ENCODE measurements around the gene POLD2. TPM values are rescaled to one million over a fixed set of nuclear protein-coding genes. Genes with fewer than 3 reads are reported as not detected.

Gene POLD2
- total and polyA plus RNA-seq, 2 donors (not counting 1 experiment from before 2014, with no cell fraction given) = 69.8 to 76.5 TPM

GRCh38 chr7:44065431-44066110, 57.8 kb downstream of the POLD2 start, which contains the start of gene PGAM2:
TSS of gene PGAM2 (minus strand) at chr7:44065567. CDS start at chr7:44065529, 38 bp downstream.
- TF ChIP-seq EZH2 (IDR thresholded peaks at IDR 0.05; ENCODE audit: low read length, missing control alignments) (no peak), CTCF (conservative IDR thresholded peaks at IDR 0.05 in 1 of 2, IDR thresholded peaks at IDR 0.05 in 1 of 2; ENCODE audit: low read depth in 1 of 2, low read length in 2 of 2) (no peak)
- H3K4me3 ChIP-seq (replicated peaks in 1 of 4; ENCODE audit: control extremely low read depth in 1 of 4, insufficient read depth in 1 of 4, low read depth in 3 of 4, low read length in 4 of 4) = no peak within 1 kb of the TSS
- no peak within 1 kb of the TSS for H3K9ac ChIP-seq (ENCODE audit: insufficient read depth, low read length)
- H3K27ac ChIP-seq (ENCODE audit: insufficient read depth, low read length) = no peak within 1 kb of the TSS
- no peaks in the 10 kb centered on the region for H3K4me1 ChIP-seq (ENCODE audit: control insufficient read depth, extremely low read depth, insufficient read depth, low read length)
- DNase-seq (ENCODE audit: low read depth in 2 of 2) = no peak
- no peak within 1 kb of the TSS for H3K4me2 ChIP-seq (ENCODE audit: extremely low read depth, insufficient read depth, low read length)
- no peaks in the 10 kb centered on the region for H3K79me2 ChIP-seq (ENCODE audit: control insufficient read depth, insufficient read depth, low read length)
- peaks cover 5% of the 10 kb centered on the region for H3K27me3 ChIP-seq (ENCODE audit: control insufficient read depth, insufficient read depth, low read length)
- no peaks in the 10 kb centered on the region for H4K20me1 ChIP-seq (ENCODE audit: control insufficient read depth, extremely low read depth, insufficient read depth, low read length)
- H3K36me3 ChIP-seq (ENCODE audit: control insufficient read depth, insufficient read depth, low read length) = peaks cover 3% of the 10 kb centered on the region
- no peaks in the 10 kb centered on the region for H3K9me3 ChIP-seq (ENCODE audit: control insufficient read depth, insufficient read depth, low read depth, low read length)
- no peak within 1 kb of the TSS for H2AFZ ChIP-seq (ENCODE audit: low read length)

- DNase-seq (ENCODE audit: low read depth in 2 of 2) = no peak
- Histone ChIP-seq H4K20me1 (ENCODE audit: control insufficient read depth, extremely low read depth, insufficient read depth, low read length) (no peaks in the 10 kb centered on the region), H3K79me2 (ENCODE audit: control insufficient read depth, insufficient read depth, low read length) (no peaks in the 10 kb centered on the region), H3K27ac (ENCODE audit: insufficient read depth, low read length) (no peak overlapping the region), H3K27me3 (ENCODE audit: control insufficient read depth, insufficient read depth, low read length) (peaks cover 5% of the 10 kb centered on the region), H3K36me3 (ENCODE audit: control insufficient read depth, insufficient read depth, low read length) (peaks cover 8% of the 10 kb centered on the region), H3K4me2 (ENCODE audit: extremely low read depth, insufficient read depth, low read length) (no peak overlapping the region), H3K9me3 (ENCODE audit: control insufficient read depth, insufficient read depth, low read depth, low read length) (no peaks in the 10 kb centered on the region), H3K4me1 (ENCODE audit: control insufficient read depth, extremely low read depth, insufficient read depth, low read length) (no peaks in the 10 kb centered on the region), H3K4me3 (replicated peaks in 1 of 4; ENCODE audit: control extremely low read depth in 1 of 4, insufficient read depth in 1 of 4, low read depth in 3 of 4, low read length in 4 of 4) (no peak overlapping the region), H2AFZ (ENCODE audit: low read length) (no peak overlapping the region), H3K9ac (ENCODE audit: insufficient read depth, low read length) (no peak overlapping the region)
- TF ChIP-seq EZH2 (IDR thresholded peaks at IDR 0.05; ENCODE audit: low read length, missing control alignments) = no peak
Measured at GRCh38 chr7:44064791-44065430, 58.4 kb downstream of the POLD2 start.

Other genes with a start within 250 kb of the POLD2 start
- gene URGCP, start 217.0 kb downstream of the POLD2 start, total RNA-seq = 27.7 and 42.1 TPM in 2 replicates
- 18.3 and 23.2 TPM in 2 replicates for gene URGCP, start 217.0 kb downstream of the POLD2 start, polyA plus RNA-seq
- 6.4 and 10.2 TPM in 2 replicates for gene UBE2D4, start 197.1 kb downstream of the POLD2 start, total RNA-seq
- gene UBE2D4, start 197.1 kb downstream of the POLD2 start, polyA plus RNA-seq = 20.2 and 21.3 TPM in 2 replicates
- gene SPDYE1, start 125.7 kb downstream of the POLD2 start, total RNA-seq = under 0.01 TPM in 1 of 2 replicates, not detected in the other
- not detected in 2 replicates for gene SPDYE1, start 125.7 kb downstream of the POLD2 start, polyA plus RNA-seq
- 66.8 and 88.2 TPM in 2 replicates for gene DBNL, start 78.8 kb downstream of the POLD2 start, total RNA-seq
- 86.4 and 115 TPM in 2 replicates for gene DBNL, start 78.8 kb downstream of the POLD2 start, polyA plus RNA-seq
- gene PGAM2, start 58.0 kb downstream of the POLD2 start, total RNA-seq = 0.26 and 0.33 TPM in 2 replicates
- gene PGAM2, start 58.0 kb downstream of the POLD2 start, polyA plus RNA-seq = not detected in 2 replicates
- 11.0 and 12.7 TPM in 2 replicates for gene POLM, start 41.0 kb downstream of the POLD2 start, total RNA-seq
- 4.9 and 5.9 TPM in 2 replicates for gene POLM, start 41.0 kb downstream of the POLD2 start, polyA plus RNA-seq
- gene AEBP1, start 19.2 kb downstream of the POLD2 start, total RNA-seq = 116 and 133 TPM in 2 replicates
- 24.1 and 44.4 TPM in 2 replicates for gene AEBP1, start 19.2 kb downstream of the POLD2 start, polyA plus RNA-seq
- gene MYL7, start 17.8 kb upstream of the POLD2 start, total RNA-seq = not detected in 2 replicates
- gene MYL7, start 17.8 kb upstream of the POLD2 start, polyA plus RNA-seq = not detected in 2 replicates
- 0.77 and 1.7 TPM in 2 replicates for gene GCK, start 65.9 kb upstream of the POLD2 start, total RNA-seq
- gene GCK, start 65.9 kb upstream of the POLD2 start, polyA plus RNA-seq = 0.14 and 0.18 TPM in 2 replicates
- gene YKT6, start 77.4 kb upstream of the POLD2 start, total RNA-seq = 59.8 and 90.0 TPM in 2 replicates
- gene YKT6, start 77.4 kb upstream of the POLD2 start, polyA plus RNA-seq = 96.4 and 99.0 TPM in 2 replicates
- 0.17 and 0.26 TPM in 2 replicates for gene CAMK2B, start 202.0 kb upstream of the POLD2 start, total RNA-seq
- gene CAMK2B, start 202.0 kb upstream of the POLD2 start, polyA plus RNA-seq = 0.06 and 0.54 TPM in 2 replicates